Measurements from ENCODE around the gene TMEM63B. TPM values are rescaled to one million over a fixed set of nuclear protein-coding genes. Genes with fewer than 3 reads are reported as not detected.
"Not testable (repeated sequence)": the region's sequence is repeated elsewhere in the genome, so short reads cannot be mapped to it uniquely, and the experiment has no call there.

TMEM63B gene
- total and polyA plus RNA-seq, 2 of the 8 experiments (the other 6 are each of a cell fraction or from before 2014, with no cell fraction given) = 61.1 to 96.8 TPM

- H3K4me2 ChIP-seq (ENCODE audit: insufficient read depth in 1 of 2, low read depth in 2 of 2, low read length in 2 of 2); H3K36me3 ChIP-seq (ENCODE audit: control insufficient read depth in 2 of 4, insufficient read depth in 4 of 4, low read length in 3 of 4); H3K79me2 ChIP-seq (ENCODE audit: control insufficient read depth in 1 of 2, insufficient read depth in 2 of 2, low read length in 2 of 2); H2AFZ ChIP-seq (ENCODE audit: low read length); DNase-seq (ENCODE audit: low read depth in 1 of 2, low spot score in 2 of 2); H2BK5ac ChIP-seq (ENCODE audit: low read depth, low read length); H3K18ac ChIP-seq (ENCODE audit: extremely low read depth, low read length); H3K23ac ChIP-seq (ENCODE audit: insufficient read length); FAIRE-seq; H3K4me3 ChIP-seq (ENCODE audit: extremely low read depth in 1 of 4, insufficient read depth in 2 of 4, low read depth in 3 of 4, low read length in 4 of 4); H2BK15ac ChIP-seq (ENCODE audit: low read length); H3K27me3 ChIP-seq (replicated peaks in 1 of 4; ENCODE audit: control insufficient read depth in 3 of 4, extremely low read depth in 1 of 4, insufficient read depth in 3 of 4, low read length in 3 of 4); H2BK120ac ChIP-seq (replicated peaks; ENCODE audit: low read depth, low read length); H3K27ac ChIP-seq (ENCODE audit: low read depth, low read length); H3K56ac ChIP-seq (replicated peaks; ENCODE audit: insufficient read length, low read depth, low read length); H3K79me1 ChIP-seq (ENCODE audit: low read depth, low read length); H4K5ac ChIP-seq (ENCODE audit: insufficient read length, low read depth, low read length); H3K14ac ChIP-seq (ENCODE audit: insufficient read length); H3K4ac ChIP-seq (replicated peaks; ENCODE audit: insufficient read length, low read depth, low read length); H4K20me1 ChIP-seq (replicated peaks in 1 of 2; ENCODE audit: control insufficient read depth in 1 of 2, insufficient read depth in 2 of 2, low read length in 2 of 2); H3K9ac ChIP-seq (replicated peaks in 1 of 4; ENCODE audit: extremely low read depth in 1 of 4, low read depth in 3 of 4, low read length in 3 of 4); H2BK20ac ChIP-seq (ENCODE audit: low read length); H2AK5ac ChIP-seq (ENCODE audit: low read depth, low read length); H3K9me3 ChIP-seq (ENCODE audit: insufficient read depth in 2 of 2, low read depth in 1 of 2, low read length in 1 of 2); H4K91ac ChIP-seq (replicated peaks; ENCODE audit: insufficient read length, low read length); H4K8ac ChIP-seq (ENCODE audit: extremely low read depth, insufficient read depth, low read length); H3K23me2 ChIP-seq (ENCODE audit: low read depth, low read length); H3K4me1 ChIP-seq (replicated peaks in 1 of 4; ENCODE audit: control insufficient read depth in 3 of 4, insufficient read depth in 4 of 4, low read length in 3 of 4): not testable (repeated sequence)
- ChIA-PET POLR2A (ENCODE audit: partially characterized antibody) (interaction anchor here (1.3 to 2.2 kb wide), 3 partner anchors 12 to 74 kb away, joined by 3 to 9 read pairs (median 7); no protein-coding TSS in a partner anchor), CTCF (ENCODE audit: partially characterized antibody) (interaction anchor here (1.6 to 10.8 kb wide), 4 partner anchors 9 to 53 kb away, joined by 7 to 287 read pairs (median 22); partner anchors contain the start of gene SLC29A1)
- 0 out of 2 replicates have a peak overlapping the region, but pooled peaks have one; percentile 39 for H2BK12ac ChIP-seq (ENCODE audit: low read depth, low read length)
These were observed 54.4 kb downstream of the TMEM63B start for GRCh38 chr6:44181784-44182183.

Measured in H1 (cell line).